Fibroblast of the aortic adventitia (primary cell): ENCODE measurements around the gene SYTL3. TPM values are rescaled to one million over a fixed set of nuclear protein-coding genes. Genes with fewer than 3 reads are reported as not detected.
A peak's percentile ranks its signal among the peaks of the same experiment; 100 is the strongest.
"Not testable (repeated sequence)": the region's sequence is repeated elsewhere in the genome, so short reads cannot be mapped to it uniquely, and the experiment has no call there.

Experiments
- DNase-seq: peaks from one replicate; pipeline ENCODE4 v3.0.0-alpha.2; 2010; ENCODE audit warnings: low read depth
- H3K4me3 ChIP-seq: 2 replicates; pipeline ENCODE4 v1.5.1; 2011; ENCODE audit warnings: low read depth, mild to moderate bottlenecking, control low read depth, low read length, moderate library complexity
- CTCF ChIP-seq: IDR thresholded peaks from 2 replicates; pipeline ENCODE4 v1.5.1; 2011; ENCODE audit warnings: mild to moderate bottlenecking, low read length, control low read depth, inconsistent platforms; ENCODE audit not compliant: insufficient read depth
- total RNA-seq: library from RNA; depleted of rRNA; stranded (reverse); fragments of >200 nt; gene quantifications from 2 replicates; pipeline ENCODE4 v1.2.3, GENCODE V29; 2012; ENCODE audit warnings: low replicate concordance

Gene SYTL3
- total RNA-seq, 1 donor, result 1.9 TPM

GRCh38 chr6:158789115-158789917, 139.5 kb downstream of the SYTL3 start:
- H3K4me3 ChIP-seq, result no peak overlapping the region
- TF ChIP-seq CTCF, result no peak
- DNase-seq, result no peak

GRCh38 chr6:158791274-158791855, 141.5 kb downstream of the SYTL3 start:
- DNase-seq, result no peak
- TF ChIP-seq CTCF, result no peak
- no peak overlapping the region for H3K4me3 ChIP-seq

GRCh38 chr6:158792505-158792904, 142.7 kb downstream of the SYTL3 start:
- not testable (repeated sequence) for DNase-seq, H3K4me3 ChIP-seq

- TF ChIP-seq CTCF, result peak; percentile 57
- DNase-seq, result peak; percentile 53
These were observed 143.6 kb downstream of the SYTL3 start for GRCh38 chr6:158793432-158793831.

GRCh38 chr6:158795516-158795915, 145.7 kb downstream of the SYTL3 start:
- no peak for DNase-seq
- H3K4me3 ChIP-seq, result no peak overlapping the region
- no peak for TF ChIP-seq CTCF

More at GRCh38 chr6:158793432-158793831, 143.6 kb downstream of the SYTL3 start:
- no peak overlapping the region for H3K4me3 ChIP-seq

- no peak for DNase-seq
- H3K4me3 ChIP-seq, result no peak overlapping the region
- no peak for TF ChIP-seq CTCF
These were observed 146.5 kb downstream of the SYTL3 start for GRCh38 chr6:158796353-158796752.
